ENCODE measurements around the gene WNK1.
"Not testable (repeated sequence)": the region's sequence is repeated elsewhere in the genome, so short reads cannot be mapped to it uniquely, and the experiment has no call there.

WNK1 gene

GRCh38 chr12:843609-844008 lies 91.2 kb downstream of the WNK1 start:
- TF ChIP-seq CTCF (conservative IDR thresholded peaks at IDR 0.05; ENCODE audit: low read depth, low read length) = no peak
- H2AFZ ChIP-seq (ENCODE audit: low read depth) = no peak overlapping the region
- no peaks in the 10 kb centered on the region for H3K27me3 ChIP-seq (ENCODE audit: insufficient read depth, low read depth)
- H3K4me3 ChIP-seq (IDR thresholded peaks at IDR 0.05; ENCODE audit: insufficient read depth, low read depth, low read length) = no peak overlapping the region
- no peaks in the 10 kb centered on the region; the same call in 1 of the 2 replicates for H3K79me2 ChIP-seq (ENCODE audit: insufficient read depth, low read depth)
- peaks cover 8% of the 10 kb centered on the region for H3K4me1 ChIP-seq (ENCODE audit: low read depth, poor library complexity, severe bottlenecking)
- H3K36me3 ChIP-seq (ENCODE audit: insufficient read depth) = no peaks in the 10 kb centered on the region
- H3K27ac ChIP-seq = no peak overlapping the region
- no peak overlapping the region for H3K9ac ChIP-seq
- 0 out of 2 replicates have a peak, but pooled peaks cover 3% of the 10 kb centered on the region for H4K20me1 ChIP-seq (ENCODE audit: insufficient read depth)
- no peak overlapping the region for H3K4me2 ChIP-seq

- 0 out of 2 replicates have a peak, but pooled peaks cover 3% of the 10 kb centered on the region for H4K20me1 ChIP-seq (ENCODE audit: insufficient read depth)
Observed at GRCh38 chr12:846421-846820, 94.0 kb downstream of the WNK1 start.

GRCh38 chr12:848173-848865 lies 95.9 kb downstream of the WNK1 start:
- Histone ChIP-seq H3K79me2 (ENCODE audit: insufficient read depth, low read depth) (peaks cover 16% of the 10 kb centered on the region; the same call in 1 of the 2 replicates), H3K27me3 (ENCODE audit: insufficient read depth, low read depth) (no peaks in the 10 kb centered on the region), H3K4me3 (IDR thresholded peaks at IDR 0.05; ENCODE audit: insufficient read depth, low read depth, low read length) (no peak overlapping the region), H3K27ac (no peak overlapping the region), H4K20me1 (ENCODE audit: insufficient read depth) (0 out of 2 replicates have a peak, but pooled peaks cover 3% of the 10 kb centered on the region), H2AFZ (ENCODE audit: low read depth) (no peak overlapping the region), H3K36me3 (ENCODE audit: insufficient read depth) (no peaks in the 10 kb centered on the region), H3K4me2 (no peak overlapping the region), H3K9ac (no peak overlapping the region), H3K4me1 (ENCODE audit: low read depth, poor library complexity, severe bottlenecking) (peaks cover 13% of the 10 kb centered on the region)
- TF ChIP-seq CTCF (conservative IDR thresholded peaks at IDR 0.05; ENCODE audit: low read depth, low read length) = no peak

More at GRCh38 chr12:846421-846820, 94.0 kb downstream of the WNK1 start:
- no peak overlapping the region for H3K4me3 ChIP-seq (IDR thresholded peaks at IDR 0.05; ENCODE audit: insufficient read depth, low read depth, low read length)
- no peaks in the 10 kb centered on the region for H3K36me3 ChIP-seq (ENCODE audit: insufficient read depth)
- TF ChIP-seq CTCF (conservative IDR thresholded peaks at IDR 0.05; ENCODE audit: low read depth, low read length) = no peak
- no peak overlapping the region for H3K27ac ChIP-seq
- peaks cover 8% of the 10 kb centered on the region for H3K4me1 ChIP-seq (ENCODE audit: low read depth, poor library complexity, severe bottlenecking)
- H3K4me2 ChIP-seq = no peak overlapping the region
- H3K79me2 ChIP-seq (ENCODE audit: insufficient read depth, low read depth) = peaks cover 4% of the 10 kb centered on the region; the same call in 1 of the 2 replicates
- H3K27me3 ChIP-seq (ENCODE audit: insufficient read depth, low read depth) = no peaks in the 10 kb centered on the region
- H3K9ac ChIP-seq = no peak overlapping the region
- H2AFZ ChIP-seq (ENCODE audit: low read depth) = no peak overlapping the region

- Histone ChIP-seq H3K36me3 (ENCODE audit: insufficient read depth) (no peaks in the 10 kb centered on the region), H3K27ac (no peak overlapping the region), H3K27me3 (ENCODE audit: insufficient read depth, low read depth) (no peaks in the 10 kb centered on the region), H4K20me1 (ENCODE audit: insufficient read depth) (0 out of 2 replicates have a peak, but pooled peaks cover 3% of the 10 kb centered on the region), H3K4me3 (IDR thresholded peaks at IDR 0.05; ENCODE audit: insufficient read depth, low read depth, low read length) (no peak overlapping the region), H3K79me2 (ENCODE audit: insufficient read depth, low read depth) (peaks cover 16% of the 10 kb centered on the region; the same call in 1 of the 2 replicates), H3K4me2 (no peak overlapping the region), H3K4me1 (ENCODE audit: low read depth, poor library complexity, severe bottlenecking) (peaks cover 13% of the 10 kb centered on the region), H3K9ac (no peak overlapping the region), H2AFZ (ENCODE audit: low read depth) (no peak overlapping the region)
- no peak for TF ChIP-seq CTCF (conservative IDR thresholded peaks at IDR 0.05; ENCODE audit: low read depth, low read length)
Observed at GRCh38 chr12:848882-849527, 96.6 kb downstream of the WNK1 start.

GRCh38 chr12:849733-850437 lies 97.5 kb downstream of the WNK1 start:
- not testable (repeated sequence) for H3K9ac ChIP-seq
- H3K79me2 ChIP-seq (ENCODE audit: insufficient read depth, low read depth) = peaks cover 19% of the 10 kb centered on the region; the same call in 1 of the 2 replicates

More at GRCh38 chr12:849733-850437, 97.5 kb downstream of the WNK1 start:
- not testable (repeated sequence) for H3K4me2 ChIP-seq; H3K27ac ChIP-seq; H3K27me3 ChIP-seq (ENCODE audit: insufficient read depth, low read depth); H3K4me3 ChIP-seq (IDR thresholded peaks at IDR 0.05; ENCODE audit: insufficient read depth, low read depth, low read length); H4K20me1 ChIP-seq (ENCODE audit: insufficient read depth); H2AFZ ChIP-seq (ENCODE audit: low read depth); H3K36me3 ChIP-seq (ENCODE audit: insufficient read depth)
- peaks cover 13% of the 10 kb centered on the region for H3K4me1 ChIP-seq (ENCODE audit: low read depth, poor library complexity, severe bottlenecking)
